Gastrocnemius medialis (tissue), 4 donors: ENCODE data around the gene TFCP2.

Experiments used
- POLR2A ChIP-seq, 2 donors: fragments of 450-650 bp; IDR thresholded peaks; one replicate each; pipeline ENCODE4 v1.6.1; 2017; ENCODE audit warnings: antibody characterized with exemption in 2 of 2, mild to moderate bottlenecking in 2 of 2, moderate library complexity in 2 of 2
- TF ChIP-seq, protein P1 (sequence below), 5 experiments: fragments of 450-650 bp in 3 of 5; fragments of 200-600 bp in 2 of 5; sonication (generic) in 2 of 5; IDR thresholded peaks in 4 of 5; conservative IDR thresholded peaks in 1 of 5; 1 replicate in 4 of 5; 2 replicates in 1 of 5; pipeline ENCODE4 v1.5.1; 2016 to 2019; ENCODE audit warnings: antibody characterized with exemption in 5 of 5, mild to moderate bottlenecking in 3 of 5, moderate library complexity in 3 of 5

DNA sequence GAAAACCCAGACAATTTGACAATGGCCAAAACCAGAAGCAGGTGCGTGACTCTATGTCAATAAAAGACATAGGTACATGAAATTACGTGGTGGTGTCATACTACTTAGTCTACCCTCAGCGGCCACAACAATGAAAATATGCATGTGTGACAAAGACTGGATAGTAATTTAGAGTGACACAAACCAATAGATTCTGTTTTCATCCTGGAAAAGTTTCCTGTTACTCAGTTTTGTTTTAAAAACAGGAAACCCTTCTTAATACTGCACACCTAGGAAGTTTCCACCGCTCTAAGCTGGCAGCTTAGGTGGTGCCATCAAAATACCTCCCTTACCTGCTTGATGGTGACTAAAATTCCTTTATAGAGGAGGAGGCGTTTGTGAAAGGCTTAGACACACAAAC lies 29.8 kb upstream of the TFCP2 start:
- TF ChIP-seq, protein P1, sequence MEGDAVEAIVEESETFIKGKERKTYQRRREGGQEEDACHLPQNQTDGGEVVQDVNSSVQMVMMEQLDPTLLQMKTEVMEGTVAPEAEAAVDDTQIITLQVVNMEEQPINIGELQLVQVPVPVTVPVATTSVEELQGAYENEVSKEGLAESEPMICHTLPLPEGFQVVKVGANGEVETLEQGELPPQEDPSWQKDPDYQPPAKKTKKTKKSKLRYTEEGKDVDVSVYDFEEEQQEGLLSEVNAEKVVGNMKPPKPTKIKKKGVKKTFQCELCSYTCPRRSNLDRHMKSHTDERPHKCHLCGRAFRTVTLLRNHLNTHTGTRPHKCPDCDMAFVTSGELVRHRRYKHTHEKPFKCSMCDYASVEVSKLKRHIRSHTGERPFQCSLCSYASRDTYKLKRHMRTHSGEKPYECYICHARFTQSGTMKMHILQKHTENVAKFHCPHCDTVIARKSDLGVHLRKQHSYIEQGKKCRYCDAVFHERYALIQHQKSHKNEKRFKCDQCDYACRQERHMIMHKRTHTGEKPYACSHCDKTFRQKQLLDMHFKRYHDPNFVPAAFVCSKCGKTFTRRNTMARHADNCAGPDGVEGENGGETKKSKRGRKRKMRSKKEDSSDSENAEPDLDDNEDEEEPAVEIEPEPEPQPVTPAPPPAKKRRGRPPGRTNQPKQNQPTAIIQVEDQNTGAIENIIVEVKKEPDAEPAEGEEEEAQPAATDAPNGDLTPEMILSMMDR (IDR thresholded peaks at IDR 0.05 in 4 of 5, conservative IDR thresholded peaks at IDR 0.05 in 1 of 5) = no peak
- TF ChIP-seq POLR2A (IDR thresholded peaks at IDR 0.05) = no peak
